Thoracic aorta (tissue), 2 donors: ENCODE data around the gene MINDY4. TPM values are rescaled to one million over a fixed set of nuclear protein-coding genes. Genes with fewer than 3 reads are reported as not detected.

Source experiments
- ATAC-seq: fragments of 150-250 bp; one replicate; pipeline ENCODE4 v1.8.0; 2017; ENCODE audit warnings: low read depth; ENCODE audit not compliant: insufficient number of reproducible peaks, low FRiP score
- DNase-seq: peaks from one replicate; pipeline ENCODE4 v3.0.0-alpha.2; 2020; ENCODE audit warnings: low spot score
- H3K27ac ChIP-seq, 2 donors: fragments of 200-600 bp; sonication (generic); 1 replicate in 1 of 2; 2 replicates in 1 of 2; pipeline ENCODE4 v1.5.1; 2016; ENCODE audit warnings: mild to moderate bottlenecking in 2 of 2, moderate library complexity in 2 of 2
- H3K27me3 ChIP-seq: fragments of 200-600 bp; sonication (generic); replicated peaks from 2 replicates; pipeline ENCODE4 v1.6.0; 2016; ENCODE audit warnings: mild to moderate bottlenecking; ENCODE audit not compliant: insufficient read depth
- H3K36me3 ChIP-seq: fragments of 200-600 bp; sonication (generic); one replicate; pipeline ENCODE4 v1.5.1; 2016
- H3K4me1 ChIP-seq, 2 donors: fragments of 200-600 bp; sonication (generic); 1 replicate in 1 of 2; 2 replicates in 1 of 2; pipeline versions ENCODE4 v1.5.1 to v1.6.0; 2016; ENCODE audit warnings: low read depth in 2 of 2, mild to moderate bottlenecking in 1 of 2; ENCODE audit not compliant: control insufficient read depth in 1 of 2
- H3K4me3 ChIP-seq: fragments of 200-600 bp; sonication (generic); 2 replicates; pipeline ENCODE4 v1.5.1; 2016; ENCODE audit warnings: mild to moderate bottlenecking
- H3K9me3 ChIP-seq: fragments of 200-600 bp; sonication (generic); 2 replicates; pipeline ENCODE4 v1.5.1; 2016
- total RNA-seq, 2 donors: library from RNA; depleted of rRNA; stranded (reverse); fragments of >200 nt; gene quantifications; one replicate each; pipeline versions ENCODE4 v1.1.0 to v1.2.3, GENCODE V29; 2016
- TF ChIP-seq, protein P1 (sequence below): fragments of 200-600 bp; sonication (generic); IDR thresholded peaks from one replicate; pipeline ENCODE4 v1.5.1; 2019; ENCODE audit warnings: antibody characterized with exemption

The MINDY4 gene
- total RNA-seq, 2 donors from 2014 or later = 32.0 to 44.0 TPM

DNA sequence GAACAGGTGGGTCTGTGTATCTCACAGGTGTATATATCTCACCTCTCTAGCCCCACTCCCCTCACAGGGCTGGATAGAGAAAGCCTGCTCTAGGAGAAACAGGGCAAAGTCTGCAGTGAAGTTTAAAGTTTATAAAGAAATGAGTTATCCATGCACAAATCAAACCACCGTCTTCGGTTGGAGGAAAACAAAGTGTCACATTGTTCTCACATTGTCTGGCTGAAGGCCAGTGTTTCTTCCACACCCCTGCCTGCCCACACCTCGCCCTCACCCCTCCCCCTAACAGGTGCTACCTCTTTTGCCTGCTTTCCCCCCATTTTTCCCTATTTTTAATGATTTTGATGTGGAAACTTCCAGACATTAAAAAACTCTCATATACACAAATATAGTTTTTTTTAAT is 166.2 kb downstream of the MINDY4 start:
- DNase-seq = no peak
- Histone ChIP-seq H3K9me3 (no peaks in the 10 kb centered on the region), H3K4me3 (no peak overlapping the region), H3K4me1 (peaks cover 0 to 4% of the 10 kb centered on the region in 2 donors), H3K27me3 (no peaks in the 10 kb centered on the region), H3K27ac (no peak overlapping the region), H3K36me3 (no peaks in the 10 kb centered on the region)
- no peak for ATAC-seq
- TF ChIP-seq, protein P1, sequence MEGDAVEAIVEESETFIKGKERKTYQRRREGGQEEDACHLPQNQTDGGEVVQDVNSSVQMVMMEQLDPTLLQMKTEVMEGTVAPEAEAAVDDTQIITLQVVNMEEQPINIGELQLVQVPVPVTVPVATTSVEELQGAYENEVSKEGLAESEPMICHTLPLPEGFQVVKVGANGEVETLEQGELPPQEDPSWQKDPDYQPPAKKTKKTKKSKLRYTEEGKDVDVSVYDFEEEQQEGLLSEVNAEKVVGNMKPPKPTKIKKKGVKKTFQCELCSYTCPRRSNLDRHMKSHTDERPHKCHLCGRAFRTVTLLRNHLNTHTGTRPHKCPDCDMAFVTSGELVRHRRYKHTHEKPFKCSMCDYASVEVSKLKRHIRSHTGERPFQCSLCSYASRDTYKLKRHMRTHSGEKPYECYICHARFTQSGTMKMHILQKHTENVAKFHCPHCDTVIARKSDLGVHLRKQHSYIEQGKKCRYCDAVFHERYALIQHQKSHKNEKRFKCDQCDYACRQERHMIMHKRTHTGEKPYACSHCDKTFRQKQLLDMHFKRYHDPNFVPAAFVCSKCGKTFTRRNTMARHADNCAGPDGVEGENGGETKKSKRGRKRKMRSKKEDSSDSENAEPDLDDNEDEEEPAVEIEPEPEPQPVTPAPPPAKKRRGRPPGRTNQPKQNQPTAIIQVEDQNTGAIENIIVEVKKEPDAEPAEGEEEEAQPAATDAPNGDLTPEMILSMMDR = no peak

DNA sequence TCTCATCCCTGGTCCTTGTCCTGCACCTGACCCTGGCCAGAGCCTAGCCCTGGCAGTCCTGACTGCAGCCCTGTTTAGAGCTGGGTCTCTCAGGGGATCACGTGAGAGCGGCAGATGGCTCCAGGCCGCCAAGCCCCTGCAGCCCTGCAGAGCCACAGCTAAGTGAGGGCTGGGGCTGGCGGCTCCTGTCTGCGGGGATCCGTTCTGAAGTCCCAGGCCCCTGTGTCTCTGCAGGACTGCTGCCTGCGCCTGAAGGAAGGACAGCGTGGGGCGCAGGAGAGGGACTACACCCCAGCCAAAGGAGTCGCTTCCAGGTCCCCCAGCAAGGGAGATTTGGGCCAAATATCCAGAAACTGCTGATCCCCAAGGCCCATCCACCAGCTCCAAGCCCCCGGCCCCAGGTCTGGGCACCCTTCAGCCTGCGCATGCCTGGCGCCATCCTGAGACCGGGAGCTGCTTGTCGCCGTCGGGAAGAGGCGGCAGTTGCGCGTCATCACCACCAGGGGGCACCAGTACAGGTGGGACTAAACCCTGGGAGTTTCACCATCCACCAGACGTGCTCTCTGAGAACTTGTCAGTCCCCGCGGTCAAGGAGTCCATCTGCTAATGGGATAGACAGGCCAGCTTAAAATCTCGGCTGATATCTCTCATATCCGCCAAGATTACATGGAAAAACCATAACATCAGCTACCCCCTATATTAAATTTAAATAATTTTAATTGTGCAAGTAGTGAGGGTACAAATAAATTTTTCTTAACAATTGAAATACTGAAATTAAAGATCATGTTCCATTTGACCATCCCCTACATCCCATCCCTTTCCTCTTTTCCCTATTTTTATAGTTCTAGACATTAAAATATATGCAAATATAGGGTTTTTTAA is 167.5 kb downstream of the MINDY4 start:
- TF ChIP-seq, protein P1 = peak; percentile 98
- peak overlapping the region; percentile 57 for H3K4me3 ChIP-seq
- peaks cover 0 to 4% of the 10 kb centered on the region in 2 donors for H3K4me1 ChIP-seq
- DNase-seq = no peak
- peak; percentile 66 for ATAC-seq
- no peaks in the 10 kb centered on the region for H3K36me3 ChIP-seq
- H3K27me3 ChIP-seq = no peaks in the 10 kb centered on the region
- no peak overlapping the region for H3K27ac ChIP-seq
- no peaks in the 10 kb centered on the region for H3K9me3 ChIP-seq

DNA sequence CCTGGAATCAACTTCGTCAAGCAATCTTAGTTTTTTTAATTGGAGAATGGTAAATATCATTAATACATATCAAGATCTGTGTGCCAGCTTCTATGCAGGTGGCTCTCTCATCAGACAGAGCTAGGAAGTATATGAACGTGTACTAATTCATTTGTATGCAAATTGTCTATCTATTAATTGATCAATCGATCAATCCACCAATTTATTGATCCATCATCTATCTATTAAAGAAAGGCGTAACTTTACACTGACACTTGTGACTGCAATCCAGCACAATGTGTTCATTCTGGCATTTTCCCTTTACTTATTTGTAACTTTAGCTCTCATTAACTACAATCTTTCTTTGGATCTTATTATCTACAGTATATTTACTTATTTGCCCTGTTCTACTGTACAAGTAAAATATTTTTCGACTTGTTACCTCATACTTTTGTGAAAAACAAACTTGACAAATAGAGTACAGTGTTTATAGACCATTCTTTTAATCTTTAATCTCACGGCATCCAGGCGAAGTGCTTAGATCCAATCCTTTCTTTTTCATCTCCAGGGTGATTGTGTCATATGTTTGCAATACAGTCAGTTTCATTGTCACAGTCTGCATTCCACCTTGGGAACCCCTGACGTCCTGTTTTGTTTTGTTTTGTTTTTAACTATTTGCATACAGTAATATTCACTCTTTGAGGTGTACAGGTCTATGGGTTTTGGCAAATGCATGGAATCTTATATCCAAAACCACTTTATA is 170.5 kb downstream of the MINDY4 start:
- Histone ChIP-seq H3K4me3 (no peak overlapping the region), H3K36me3 (no peaks in the 10 kb centered on the region), H3K27me3 (no peaks in the 10 kb centered on the region), H3K9me3 (peaks cover 7% of the 10 kb centered on the region), H3K4me1 (peaks cover 0 to 4% of the 10 kb centered on the region in 2 donors), H3K27ac (no peak overlapping the region)
- TF ChIP-seq, protein P1 = no peak
- no peak for ATAC-seq
- DNase-seq = no peak

Other genes with a start within 250 kb of the MINDY4 start
- gene GARS1, start 176.5 kb upstream of the MINDY4 start, total RNA-seq = 10 to 100 TPM; 76.5 to 81.6 TPM
- under 1 TPM in 1 of 2 donors, not detected in 1; 0.21 TPM for gene CRHR2, start 89.0 kb upstream of the MINDY4 start, total RNA-seq
- 100 to 1,000 TPM; 137 to 243 TPM for gene INMT, start 19.3 kb upstream of the MINDY4 start, total RNA-seq
- 1,000 to 10,000 TPM; 1,262 to 1,768 TPM for gene AQP1, start 140.4 kb downstream of the MINDY4 start, total RNA-seq
- not detected for gene GHRHR, start 192.5 kb downstream of the MINDY4 start, total RNA-seq